HG03060 (cell line): Measurements from ENCODE around the gene NMUR2.

Source experiments
- ATAC-seq: cut with Tn5 transposase; IDR thresholded peaks from one replicate; pipeline ENCODE4 v1.9.1; 2021; ENCODE audit warnings: low read depth, moderate number of reproducible peaks; ENCODE audit not compliant: unreplicated experiment

Gene NMUR2

GRCh38 chr5:152374711-152375275, 30.3 kb downstream of the NMUR2 start:
- no peak for ATAC-seq

DNA sequence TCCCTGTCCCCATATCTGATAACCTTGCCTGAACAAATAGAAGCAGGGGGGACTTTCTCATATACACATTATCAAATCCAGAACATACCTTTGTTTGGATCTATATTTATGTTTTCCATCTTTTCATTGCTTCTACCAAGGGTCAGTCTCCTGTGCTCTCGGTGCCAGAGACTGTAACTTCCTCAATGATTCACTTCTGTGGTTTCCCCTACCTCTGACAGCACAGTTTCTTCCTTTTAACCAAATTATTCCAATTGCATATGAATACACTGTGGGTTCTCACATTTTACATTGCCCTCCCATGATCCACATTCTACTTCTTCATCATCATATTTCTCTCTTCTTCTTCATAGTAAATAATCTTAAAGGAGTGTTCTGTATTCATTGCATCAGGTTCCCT, 32.2 kb downstream of the NMUR2 start:
- no peak for ATAC-seq

- ATAC-seq: no peak
Measured at GRCh38 chr5:152369298-152369697, 35.8 kb downstream of the NMUR2 start.

DNA sequence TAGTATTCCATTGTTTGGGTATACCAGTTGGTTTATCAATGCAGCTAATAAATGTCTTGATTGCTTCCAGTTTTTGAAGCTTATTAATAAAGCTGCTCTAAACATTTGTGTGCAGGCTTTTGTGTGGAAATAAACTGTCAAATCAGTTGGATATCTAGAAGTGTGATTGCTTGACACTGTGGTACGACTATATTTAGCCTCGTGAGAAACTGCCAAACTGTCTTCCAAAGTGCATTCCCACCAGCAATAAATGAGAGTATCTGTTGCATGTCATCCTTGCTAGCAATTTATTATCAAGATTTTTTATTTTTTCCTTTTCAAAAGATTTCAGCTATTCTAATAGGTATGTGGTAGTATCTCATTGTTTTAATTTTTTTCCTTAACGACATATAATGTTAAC, 37.5 kb downstream of the NMUR2 start:
- no peak for ATAC-seq

DNA sequence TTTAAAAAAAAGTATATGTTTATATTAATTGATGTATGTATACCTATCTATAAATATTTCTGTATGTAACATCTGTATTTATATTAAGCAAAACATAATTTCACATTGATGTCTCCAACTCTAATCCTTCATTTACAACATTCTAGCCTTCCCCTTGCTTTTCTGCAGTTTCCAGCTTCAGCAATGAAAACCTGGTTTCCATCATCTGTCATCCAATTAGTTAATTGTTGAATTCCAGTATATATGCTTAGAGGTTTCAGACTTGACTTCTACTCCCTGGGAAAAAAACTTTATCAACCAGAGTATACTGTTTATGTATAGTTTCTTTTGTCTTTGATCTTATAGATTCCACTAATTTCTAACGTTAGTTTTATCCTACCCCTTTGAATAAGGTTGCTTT, 38.4 kb downstream of the NMUR2 start:
- no peak for ATAC-seq

DNA sequence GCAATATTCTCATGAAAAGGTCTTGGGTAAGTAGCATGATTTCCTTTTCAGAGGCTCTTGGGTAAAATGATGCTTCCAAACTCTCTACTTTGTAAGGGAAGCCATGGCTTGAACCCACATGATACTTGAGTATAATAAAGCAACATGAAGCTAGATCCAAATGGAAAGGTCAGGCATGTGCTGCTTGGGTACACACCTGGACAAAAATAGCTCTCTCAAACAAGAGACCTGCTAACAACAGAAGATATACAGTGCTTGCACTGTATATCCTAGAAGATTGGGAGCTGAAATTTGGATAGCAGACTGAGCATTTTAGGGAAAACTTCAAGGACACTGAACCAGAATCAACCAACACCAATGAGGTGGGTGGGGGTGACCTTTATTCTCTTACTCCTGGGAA, 40.2 kb downstream of the NMUR2 start:
- ATAC-seq: no peak

GRCh38 chr5:152364172-152364571, 40.9 kb downstream of the NMUR2 start:
- ATAC-seq: no peak

GRCh38 chr5:152358861-152359568, 46.1 kb downstream of the NMUR2 start:
- no peak for ATAC-seq

DNA sequence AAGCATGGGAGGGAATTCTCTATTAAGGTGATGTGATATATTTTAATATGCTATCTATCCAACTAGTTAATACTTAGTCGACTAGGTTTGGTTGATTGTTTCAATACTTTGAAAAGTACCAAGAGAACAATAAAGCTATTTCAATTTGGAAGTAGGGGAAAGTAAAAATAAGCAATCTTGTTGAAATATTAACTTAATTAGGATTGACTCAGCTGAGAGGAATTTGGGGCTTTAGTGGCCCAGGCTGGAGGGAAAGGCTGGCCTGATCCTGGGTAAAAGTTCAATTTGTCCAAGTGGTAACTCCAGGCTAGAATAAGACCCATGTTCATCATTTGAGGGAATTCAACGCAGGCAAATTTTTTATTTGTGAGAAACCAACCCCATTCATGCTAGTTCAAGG, 48.6 kb downstream of the NMUR2 start:
- ATAC-seq: no peak

- ATAC-seq: no peak
Measured at GRCh38 chr5:152355061-152355460, 50.0 kb downstream of the NMUR2 start.

DNA sequence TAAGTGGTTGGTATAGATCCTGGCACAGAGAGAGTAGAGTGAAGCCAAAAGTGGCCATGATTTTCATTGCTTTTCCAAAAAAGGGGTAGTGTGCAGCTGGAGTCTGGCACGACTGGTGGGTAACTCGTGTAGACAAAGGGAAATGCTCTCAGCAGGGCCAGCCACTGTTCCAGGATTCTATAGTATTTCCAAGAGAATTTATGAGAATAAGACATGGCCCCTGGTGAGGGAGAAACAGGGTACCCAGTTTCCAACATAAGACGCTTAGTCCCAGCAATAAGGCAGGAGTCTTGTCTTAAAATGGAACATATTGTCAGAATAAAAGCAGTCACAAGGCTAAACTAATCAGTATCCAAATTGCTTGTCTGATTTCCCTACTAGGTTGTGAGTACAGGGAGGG, 52.1 kb downstream of the NMUR2 start:
- no peak for ATAC-seq

GRCh38 chr5:152349683-152350526, 55.2 kb downstream of the NMUR2 start:
- peak; percentile 77 for ATAC-seq
